Measurements from ENCODE around the gene PRKN. TPM values are rescaled to one million over a fixed set of nuclear protein-coding genes. Genes with fewer than 3 reads are reported as not detected.

The PRKN gene
- total and polyA plus RNA-seq, 2 experiments from 2014 or later, result 0.10 to 0.84 TPM

DNA sequence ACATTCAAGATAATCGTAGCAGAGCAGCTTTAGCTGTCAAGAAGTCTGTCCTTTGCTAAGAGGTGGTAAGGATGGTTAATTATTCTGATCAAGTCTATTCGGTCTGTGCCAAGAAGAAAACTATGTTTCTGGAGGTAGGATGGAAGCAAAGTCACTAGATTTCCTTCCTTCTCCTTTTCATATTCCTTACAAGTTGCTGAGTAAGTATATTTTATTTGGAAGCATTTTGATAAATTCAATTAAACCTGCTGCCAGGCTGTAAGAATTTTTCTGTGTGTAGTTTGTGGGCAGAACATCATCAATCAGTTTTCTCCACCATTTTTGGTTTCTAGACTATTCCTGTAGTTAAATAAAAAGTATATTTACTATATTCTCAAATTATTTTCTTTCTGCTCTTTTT is 311.3 kb downstream of the PRKN start (continued):
- TF ChIP-seq, protein P1, sequence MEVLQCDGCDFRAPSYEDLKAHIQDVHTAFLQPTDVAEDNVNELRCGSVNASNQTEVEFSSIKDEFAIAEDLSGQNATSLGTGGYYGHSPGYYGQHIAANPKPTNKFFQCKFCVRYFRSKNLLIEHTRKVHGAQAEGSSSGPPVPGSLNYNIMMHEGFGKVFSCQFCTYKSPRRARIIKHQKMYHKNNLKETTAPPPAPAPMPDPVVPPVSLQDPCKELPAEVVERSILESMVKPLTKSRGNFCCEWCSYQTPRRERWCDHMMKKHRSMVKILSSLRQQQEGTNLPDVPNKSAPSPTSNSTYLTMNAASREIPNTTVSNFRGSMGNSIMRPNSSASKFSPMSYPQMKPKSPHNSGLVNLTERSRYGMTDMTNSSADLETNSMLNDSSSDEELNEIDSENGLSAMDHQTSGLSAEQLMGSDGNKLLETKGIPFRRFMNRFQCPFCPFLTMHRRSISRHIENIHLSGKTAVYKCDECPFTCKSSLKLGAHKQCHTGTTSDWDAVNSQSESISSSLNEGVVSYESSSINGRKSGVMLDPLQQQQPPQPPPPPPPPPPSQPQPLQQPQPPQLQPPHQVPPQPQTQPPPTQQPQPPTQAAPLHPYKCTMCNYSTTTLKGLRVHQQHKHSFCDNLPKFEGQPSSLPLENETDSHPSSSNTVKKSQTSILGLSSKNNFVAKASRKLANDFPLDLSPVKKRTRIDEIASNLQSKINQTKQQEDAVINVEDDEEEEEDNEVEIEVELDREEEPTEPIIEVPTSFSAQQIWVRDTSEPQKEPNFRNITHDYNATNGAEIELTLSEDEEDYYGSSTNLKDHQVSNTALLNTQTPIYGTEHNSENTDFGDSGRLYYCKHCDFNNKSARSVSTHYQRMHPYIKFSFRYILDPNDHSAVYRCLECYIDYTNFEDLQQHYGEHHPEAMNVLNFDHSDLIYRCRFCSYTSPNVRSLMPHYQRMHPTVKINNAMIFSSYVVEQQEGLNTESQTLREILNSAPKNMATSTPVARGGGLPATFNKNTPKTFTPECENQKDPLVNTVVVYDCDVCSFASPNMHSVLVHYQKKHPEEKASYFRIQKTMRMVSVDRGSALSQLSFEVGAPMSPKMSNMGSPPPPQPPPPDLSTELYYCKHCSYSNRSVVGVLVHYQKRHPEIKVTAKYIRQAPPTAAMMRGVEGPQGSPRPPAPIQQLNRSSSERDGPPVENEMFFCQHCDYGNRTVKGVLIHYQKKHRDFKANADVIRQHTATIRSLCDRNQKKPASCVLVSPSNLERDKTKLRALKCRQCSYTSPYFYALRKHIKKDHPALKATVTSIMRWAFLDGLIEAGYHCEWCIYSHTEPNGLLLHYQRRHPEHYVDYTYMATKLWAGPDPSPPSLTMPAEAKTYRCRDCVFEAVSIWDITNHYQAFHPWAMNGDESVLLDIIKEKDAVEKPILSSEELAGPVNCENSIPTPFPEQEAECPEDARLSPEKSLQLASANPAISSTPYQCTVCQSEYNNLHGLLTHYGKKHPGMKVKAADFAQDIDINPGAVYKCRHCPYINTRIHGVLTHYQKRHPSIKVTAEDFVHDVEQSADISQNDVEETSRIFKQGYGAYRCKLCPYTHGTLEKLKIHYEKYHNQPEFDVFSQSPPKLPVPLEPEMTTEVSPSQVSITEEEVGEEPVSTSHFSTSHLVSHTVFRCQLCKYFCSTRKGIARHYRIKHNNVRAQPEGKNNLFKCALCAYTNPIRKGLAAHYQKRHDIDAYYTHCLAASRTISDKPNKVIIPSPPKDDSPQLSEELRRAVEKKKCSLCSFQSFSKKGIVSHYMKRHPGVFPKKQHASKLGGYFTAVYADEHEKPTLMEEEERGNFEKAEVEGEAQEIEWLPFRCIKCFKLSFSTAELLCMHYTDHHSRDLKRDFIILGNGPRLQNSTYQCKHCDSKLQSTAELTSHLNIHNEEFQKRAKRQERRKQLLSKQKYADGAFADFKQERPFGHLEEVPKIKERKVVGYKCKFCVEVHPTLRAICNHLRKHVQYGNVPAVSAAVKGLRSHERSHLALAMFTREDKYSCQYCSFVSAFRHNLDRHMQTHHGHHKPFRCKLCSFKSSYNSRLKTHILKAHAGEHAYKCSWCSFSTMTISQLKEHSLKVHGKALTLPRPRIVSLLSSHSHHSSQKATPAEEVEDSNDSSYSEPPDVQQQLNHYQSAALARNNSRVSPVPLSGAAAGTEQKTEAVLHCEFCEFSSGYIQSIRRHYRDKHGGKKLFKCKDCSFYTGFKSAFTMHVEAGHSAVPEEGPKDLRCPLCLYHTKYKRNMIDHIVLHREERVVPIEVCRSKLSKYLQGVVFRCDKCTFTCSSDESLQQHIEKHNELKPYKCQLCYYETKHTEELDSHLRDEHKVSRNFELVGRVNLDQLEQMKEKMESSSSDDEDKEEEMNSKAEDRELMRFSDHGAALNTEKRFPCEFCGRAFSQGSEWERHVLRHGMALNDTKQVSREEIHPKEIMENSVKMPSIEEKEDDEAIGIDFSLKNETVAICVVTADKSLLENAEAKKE (CRISPR knock-in tag; IDR thresholded peaks at IDR 0.05), result no peak
- TF ChIP-seq STAT1 (IDR thresholded peaks at IDR 0.05; ENCODE audit: unreplicated experiment) (no peak), NANOG (IDR thresholded peaks at IDR 0.05; ENCODE audit: borderline replicate concordance) (no peak), CREB1 (CRISPR knock-in tag; IDR thresholded peaks at IDR 0.05; ENCODE audit: low read depth) (no peak)
- TF ChIP-seq, protein P2, sequence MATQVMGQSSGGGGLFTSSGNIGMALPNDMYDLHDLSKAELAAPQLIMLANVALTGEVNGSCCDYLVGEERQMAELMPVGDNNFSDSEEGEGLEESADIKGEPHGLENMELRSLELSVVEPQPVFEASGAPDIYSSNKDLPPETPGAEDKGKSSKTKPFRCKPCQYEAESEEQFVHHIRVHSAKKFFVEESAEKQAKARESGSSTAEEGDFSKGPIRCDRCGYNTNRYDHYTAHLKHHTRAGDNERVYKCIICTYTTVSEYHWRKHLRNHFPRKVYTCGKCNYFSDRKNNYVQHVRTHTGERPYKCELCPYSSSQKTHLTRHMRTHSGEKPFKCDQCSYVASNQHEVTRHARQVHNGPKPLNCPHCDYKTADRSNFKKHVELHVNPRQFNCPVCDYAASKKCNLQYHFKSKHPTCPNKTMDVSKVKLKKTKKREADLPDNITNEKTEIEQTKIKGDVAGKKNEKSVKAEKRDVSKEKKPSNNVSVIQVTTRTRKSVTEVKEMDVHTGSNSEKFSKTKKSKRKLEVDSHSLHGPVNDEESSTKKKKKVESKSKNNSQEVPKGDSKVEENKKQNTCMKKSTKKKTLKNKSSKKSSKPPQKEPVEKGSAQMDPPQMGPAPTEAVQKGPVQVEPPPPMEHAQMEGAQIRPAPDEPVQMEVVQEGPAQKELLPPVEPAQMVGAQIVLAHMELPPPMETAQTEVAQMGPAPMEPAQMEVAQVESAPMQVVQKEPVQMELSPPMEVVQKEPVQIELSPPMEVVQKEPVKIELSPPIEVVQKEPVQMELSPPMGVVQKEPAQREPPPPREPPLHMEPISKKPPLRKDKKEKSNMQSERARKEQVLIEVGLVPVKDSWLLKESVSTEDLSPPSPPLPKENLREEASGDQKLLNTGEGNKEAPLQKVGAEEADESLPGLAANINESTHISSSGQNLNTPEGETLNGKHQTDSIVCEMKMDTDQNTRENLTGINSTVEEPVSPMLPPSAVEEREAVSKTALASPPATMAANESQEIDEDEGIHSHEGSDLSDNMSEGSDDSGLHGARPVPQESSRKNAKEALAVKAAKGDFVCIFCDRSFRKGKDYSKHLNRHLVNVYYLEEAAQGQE (IDR thresholded peaks at IDR 0.05; ENCODE audit: unreplicated experiment), result no peak

Measured in GM23338 (cell line).